Heart left ventricle (tissue), 16 donors: ENCODE data around the gene ASTN2. TPM values are rescaled to one million over a fixed set of nuclear protein-coding genes. Genes with fewer than 3 reads are reported as not detected.

Experiments used
- ATAC-seq, 4 donors: fragments of 200-7000 bp; cut with Tn5 transposase; one replicate each; pipeline ENCODE4 v1.9.1; 2020 to 2022; ENCODE audit warnings: moderate library complexity in 4 of 4, mild to moderate bottlenecking in 3 of 4, moderate number of reproducible peaks in 1 of 4
- DNase-seq, 5 donors: peaks; one replicate each; pipeline ENCODE4 v3.0.0-alpha.2; 2020
- H3K27ac ChIP-seq, 12 donors: fragments of 200-600 bp; sonication (generic) in 4 of 12; one replicate each; pipeline versions ENCODE4 v1.5.0 to v1.8.0; 2016 to 2022; ENCODE audit warnings: mild to moderate bottlenecking in 2 of 12
- H3K27me3 ChIP-seq, 9 donors: fragments of 200-600 bp; sonication (generic) in 2 of 9; one replicate each; pipeline versions ENCODE4 v1.5.1 to v1.8.0; 2016 to 2022; ENCODE audit warnings: mild to moderate bottlenecking in 3 of 9
- H3K36me3 ChIP-seq, 9 donors: fragments of 200-600 bp; sonication (generic) in 2 of 9; one replicate each; pipeline versions ENCODE4 v1.5.0 to v1.8.0; 2018 to 2022; ENCODE audit warnings: mild to moderate bottlenecking in 2 of 9
- H3K4me1 ChIP-seq, 12 donors: fragments of 200-600 bp; sonication (generic) in 4 of 12; one replicate each; pipeline versions ENCODE4 v1.5.0 to v1.8.0; 2016 to 2022; ENCODE audit warnings: mild to moderate bottlenecking in 3 of 12
- H3K4me3 ChIP-seq, 12 donors: fragments of 200-600 bp; sonication (generic) in 4 of 12; one replicate each; pipeline versions ENCODE4 v1.5.0 to v1.8.0; 2017 to 2022; ENCODE audit warnings: mild to moderate bottlenecking in 9 of 12, moderate library complexity in 4 of 12
- H3K9me3 ChIP-seq, 12 donors: fragments of 200-600 bp; sonication (generic) in 4 of 12; one replicate each; pipeline versions ENCODE4 v1.5.0 to v1.8.0; 2016 to 2022; ENCODE audit warnings: mild to moderate bottlenecking in 1 of 12
- CTCF ChIP-seq, 12 donors: fragments of 200-600 bp; sonication (generic) in 4 of 12; IDR thresholded peaks; one replicate each; pipeline versions ENCODE4 v1.5.0 to v1.8.0; 2018 to 2022; ENCODE audit warnings: antibody characterized with exemption in 12 of 12, mild to moderate bottlenecking in 5 of 12
- POLR2A ChIP-seq, 2 donors: fragments of 450-650 bp; IDR thresholded peaks; one replicate each; pipeline ENCODE4 v1.6.1; 2017; ENCODE audit warnings: antibody characterized with exemption in 2 of 2, mild to moderate bottlenecking in 2 of 2, moderate library complexity in 2 of 2
- WGBS, 4 donors: extraction: QIAGEN DNeasy Blood & Tissue Kit in 2 of 4; methylation state at CpG; one replicate each; pipeline versions ENCODE4 v1.1.5 to v1.1.7; 2013 to 2018; 5-methylcytosine and 5-hydroxymethylcytosine counted together
- intact Hi-C, 10 donors: fragments of 100-400 bp; cut with DNase I; formaldehyde crosslinking; loops; one replicate each; pipeline versions ENCODE4 v1.11.1 to v1.14.2; 2022
- polyA plus RNA-seq, 2 donors: library from polyadenylated mRNA; stranded (reverse); fragments of 200-250 nt; gene quantifications; one replicate each; pipeline ENCODE4 v1.2.3, GENCODE V29; 2013
- total RNA-seq, 9 donors: library from RNA; depleted of rRNA in 2 of 9; stranded (reverse); fragments of >200 nt in 2 of 9; fragmentation: NEBNext Ultra II Directional in 3 of 9; extraction: Animal tissue kit (Norgen Biotek cat#: 25700) in 3 of 9; gene quantifications; one replicate each; pipeline versions ENCODE4 v1.1.0 to v1.2.4, GENCODE V29; 2016 to 2023
- donor health status: ischemic (EF 13 %, LVEDD 7.1; RV severe dilation, severe dysfunction).
- donor health status: healthy with polysubstance abuse.
- donor health status: DM: no; HTN: yes; CAD: no.
- donor health status: DM: no; HTN: no; CAD: no.
- donor health status: ischemic (EF 25% LVEDD 6.9; RV normal size, moderate dysfunction).
- donor health status: ischemic (EF 25% LVEDD 5.7; RV mildly dilated, moderate dysfunction).
- donor health status: healthy.
- donor health status: DM: yes; HTN: yes; CAD: no.
- donor health status: ischemic (EF 35%, LVEDD 5.7; RV mildly dilated, moderate dysfunction).
- donor health status: nonischemic (EF 11% LVEDD 7.7; RV severe dilation, severe dysfunction).
- donor health status: DM: yes; HTN: yes; CAD: no.
- donor health status: PGD.
- donor health status: ischemic (EF 29% LVEDD 5.4; RV normal size, mild dysfunction).
- donor health status: nonischemic (EF 23%, LVEDD 6.1; RV moderate dilation, normal function).

The ASTN2 gene
- total and polyA plus RNA-seq, 11 donors: 2.5 to 6.0 (median 3.5) TPM

- TF ChIP-seq CTCF (IDR thresholded peaks at IDR 0.05): no peak
- TF ChIP-seq POLR2A (IDR thresholded peaks at IDR 0.05): no peak
- Histone ChIP-seq H3K4me3 (no peak overlapping the region), H3K27ac (no peak overlapping the region), H3K27me3 (no peaks in the 10 kb centered on the region), H3K9me3 (peaks cover 0 to 19% (median 9%) of the 10 kb centered on the region in 12 donors), H3K36me3 (no peaks in the 10 kb centered on the region), H3K4me1 (peaks cover 0 to 4% (median 0%) of the 10 kb centered on the region in 12 donors)
- no peak for DNase-seq
- no peak for ATAC-seq
- WGBS, 4 donors: 91 to 100% (median 96%) methylated on average over 1 of the region's 1 CpG
- intact Hi-C loops: no loop called here
These were observed 961.1 kb downstream of the ASTN2 start for GRCh38 chr9:116453785-116454184.

GRCh38 chr9:116452634-116453033 lies 962.2 kb downstream of the ASTN2 start:
- intact Hi-C loops: no loop called here
- Histone ChIP-seq H3K36me3 (no peaks in the 10 kb centered on the region), H3K9me3 (peaks cover 0 to 17% (median 9%) of the 10 kb centered on the region in 12 donors), H3K27ac (no peak overlapping the region), H3K4me3 (no peak overlapping the region), H3K27me3 (no peaks in the 10 kb centered on the region), H3K4me1 (peaks cover 0 to 4% (median 0%) of the 10 kb centered on the region in 12 donors)
- ATAC-seq (no peak), DNase-seq (no peak)
- no peak for TF ChIP-seq CTCF (IDR thresholded peaks at IDR 0.05)
- no peak for TF ChIP-seq POLR2A (IDR thresholded peaks at IDR 0.05)

- H3K27me3 ChIP-seq: no peaks in the 10 kb centered on the region
- 81 to 88% (median 83%) methylated on average over 1 of the region's 1 CpG for WGBS, 4 donors
- no peak for DNase-seq
- intact Hi-C loops: no loop called here
- H3K4me1 ChIP-seq: peaks cover 0 to 4% (median 0%) of the 10 kb centered on the region in 12 donors
- ATAC-seq: no peak
- H3K27ac ChIP-seq: no peak overlapping the region
- TF ChIP-seq POLR2A (IDR thresholded peaks at IDR 0.05): no peak
- no peak for TF ChIP-seq CTCF (IDR thresholded peaks at IDR 0.05)
- H3K9me3 ChIP-seq: peaks cover 0 to 14% (median 9%) of the 10 kb centered on the region in 12 donors
- no peak overlapping the region for H3K4me3 ChIP-seq
- H3K36me3 ChIP-seq: no peaks in the 10 kb centered on the region
These were observed 962.6 kb downstream of the ASTN2 start for GRCh38 chr9:116452227-116452626.

GRCh38 chr9:116451500-116452115 lies 963.2 kb downstream of the ASTN2 start:
- no peak for ATAC-seq
- DNase-seq: no peak
- WGBS, 4 donors: 79 to 90% (median 86%) methylated on average over 2 of the region's 2 CpGs
- no peak overlapping the region for H3K4me3 ChIP-seq
- H3K36me3 ChIP-seq: no peaks in the 10 kb centered on the region
- no peak overlapping the region for H3K27ac ChIP-seq
- peaks cover 0 to 8% (median 4%) of the 10 kb centered on the region in 12 donors for H3K9me3 ChIP-seq
- TF ChIP-seq POLR2A (IDR thresholded peaks at IDR 0.05) (no peak), CTCF (IDR thresholded peaks at IDR 0.05) (no peak)
- intact Hi-C loops: no loop called here
- H3K4me1 ChIP-seq: peaks cover 0 to 4% (median 0%) of the 10 kb centered on the region in 12 donors
- H3K27me3 ChIP-seq: no peaks in the 10 kb centered on the region
